Measurements from ENCODE around the gene PARP8.
"Not testable (repeated sequence)": the region's sequence is repeated elsewhere in the genome, so short reads cannot be mapped to it uniquely, and the experiment has no call there.

The PARP8 gene

DNA sequence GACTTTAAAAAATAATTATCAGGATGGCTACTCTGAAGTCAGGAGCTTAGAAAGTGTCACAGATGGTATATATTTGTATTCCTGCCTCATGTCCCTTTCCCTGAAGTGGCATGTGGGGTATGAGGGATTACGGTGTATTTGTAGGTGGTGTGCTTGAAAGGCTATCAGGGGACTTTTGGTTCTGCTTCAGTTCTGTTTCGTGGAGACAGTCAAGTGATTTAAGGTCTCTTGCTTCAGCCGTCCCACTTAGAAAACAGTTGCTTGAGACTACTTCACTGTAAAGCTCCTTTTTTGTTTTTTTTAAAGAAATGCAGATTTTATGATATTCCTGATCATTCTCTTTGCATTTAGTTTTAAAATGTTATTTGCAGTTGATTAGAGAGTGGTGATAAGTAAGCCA, 18.3 kb downstream of the PARP8 start:
- DNase-seq: no peak

DNA sequence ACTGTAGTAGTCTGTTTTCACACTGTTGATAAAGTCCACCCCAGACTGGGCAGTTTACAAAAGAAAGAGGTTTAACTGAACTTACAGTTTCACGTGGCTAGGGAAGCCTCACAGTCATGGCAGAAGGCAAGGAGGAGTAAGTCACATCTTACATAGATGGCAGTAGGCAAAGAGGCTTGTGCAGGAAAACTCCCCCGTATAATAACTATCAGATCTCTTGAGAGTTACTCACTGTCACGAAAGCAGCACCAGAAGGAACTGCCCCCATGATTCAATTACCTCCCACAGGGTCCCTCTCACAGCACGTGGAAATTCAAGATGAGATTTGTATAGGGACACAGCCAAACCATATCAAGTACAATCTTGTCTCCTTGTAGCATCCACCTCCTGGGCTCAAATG, 21.1 kb downstream of the PARP8 start:
- DNase-seq: no peak

DNA sequence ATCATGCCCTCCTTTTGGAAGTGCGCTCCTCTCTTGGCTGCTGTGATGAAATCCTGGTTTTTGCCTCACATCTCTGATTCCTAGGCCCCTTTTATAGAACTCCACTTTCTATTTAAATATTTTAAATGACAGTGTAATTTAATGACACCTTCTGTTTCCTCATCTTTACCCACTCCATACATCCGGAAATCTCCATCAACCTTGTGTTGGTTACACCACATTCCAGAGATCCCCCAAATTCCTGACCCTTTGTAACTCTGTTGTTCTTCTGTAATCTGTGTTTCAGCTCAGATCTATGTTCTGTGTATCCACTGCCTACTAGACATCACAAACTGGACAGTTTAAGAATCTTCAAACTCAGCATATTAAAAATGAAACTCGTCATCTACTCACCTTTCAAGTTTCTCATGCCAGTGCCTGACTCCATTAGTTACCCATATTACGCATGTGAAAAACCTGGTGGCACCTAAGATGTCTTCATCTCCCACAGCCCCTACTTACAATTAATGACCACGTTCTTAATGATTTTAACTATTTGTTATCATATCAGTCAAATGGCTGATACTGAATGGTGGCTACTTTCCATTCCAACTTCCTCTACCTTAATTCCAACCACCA, 25.1 kb downstream of the PARP8 start:
- DNase-seq: no peak

DNA sequence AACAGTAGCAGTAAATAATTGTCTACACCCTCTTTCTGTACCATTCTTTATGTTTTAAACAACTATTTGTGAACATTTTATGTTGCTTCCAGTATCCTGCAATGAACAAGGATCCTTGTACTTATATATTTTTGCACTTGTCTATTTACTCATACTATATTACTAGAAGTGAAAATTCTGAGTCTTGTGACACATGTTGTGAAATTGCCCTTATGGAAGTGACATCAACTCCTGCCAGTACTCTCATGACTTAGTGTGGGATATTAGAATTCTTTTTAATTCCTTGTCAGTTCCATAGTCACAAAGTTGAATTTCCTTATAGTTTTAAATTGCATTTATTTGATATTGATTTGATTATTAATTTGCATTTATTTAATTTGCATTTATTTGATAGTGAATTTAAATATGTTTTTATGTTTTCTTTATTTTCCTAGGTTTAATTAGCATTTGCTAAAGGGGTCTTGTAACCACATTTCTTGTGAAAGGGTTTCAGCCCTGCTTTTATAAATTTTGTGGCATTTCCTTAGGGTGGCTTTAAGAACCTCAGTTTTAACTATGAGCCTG, 27.7 kb downstream of the PARP8 start:
- DNase-seq: no peak

DNA sequence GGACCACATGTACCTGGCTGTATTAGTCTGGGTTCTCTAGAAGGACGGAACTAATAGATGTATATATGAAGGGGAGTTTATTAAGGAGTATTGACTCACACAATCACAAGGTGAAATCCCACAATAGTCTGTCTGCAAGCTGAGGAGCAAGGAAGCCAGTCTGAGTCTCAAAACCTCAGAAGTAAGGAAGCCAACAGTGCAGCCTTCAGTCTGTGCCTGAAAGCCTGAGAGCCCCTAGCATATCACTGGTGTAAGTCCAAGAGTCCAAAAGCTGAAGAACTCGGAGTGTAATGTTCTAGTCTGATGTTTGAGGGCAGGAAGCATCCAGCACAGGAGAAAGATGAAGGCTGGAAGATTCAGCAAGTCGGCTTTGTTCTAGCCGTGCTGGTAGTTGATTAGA, 28.2 kb downstream of the PARP8 start:
- not testable (repeated sequence) for DNase-seq

DNA sequence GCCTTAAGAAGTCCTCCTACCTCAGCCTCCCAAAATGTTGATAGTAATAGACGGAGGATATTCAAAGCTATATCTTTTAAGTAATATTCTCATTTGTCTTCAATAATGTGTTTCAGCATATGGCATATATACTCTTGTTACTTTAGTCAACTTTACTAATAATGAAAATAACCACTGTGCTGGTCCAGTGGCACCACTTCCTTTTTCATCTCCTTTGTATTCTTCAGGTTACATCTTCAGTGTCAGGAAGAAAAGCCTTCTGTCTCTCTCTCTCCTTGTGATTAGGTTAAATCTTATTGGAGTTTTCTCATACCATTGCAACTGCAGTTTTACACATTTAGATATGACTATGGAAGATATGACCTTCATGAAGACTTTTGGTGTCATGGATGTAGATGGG, 31.3 kb downstream of the PARP8 start:
- no peak for DNase-seq

DNA sequence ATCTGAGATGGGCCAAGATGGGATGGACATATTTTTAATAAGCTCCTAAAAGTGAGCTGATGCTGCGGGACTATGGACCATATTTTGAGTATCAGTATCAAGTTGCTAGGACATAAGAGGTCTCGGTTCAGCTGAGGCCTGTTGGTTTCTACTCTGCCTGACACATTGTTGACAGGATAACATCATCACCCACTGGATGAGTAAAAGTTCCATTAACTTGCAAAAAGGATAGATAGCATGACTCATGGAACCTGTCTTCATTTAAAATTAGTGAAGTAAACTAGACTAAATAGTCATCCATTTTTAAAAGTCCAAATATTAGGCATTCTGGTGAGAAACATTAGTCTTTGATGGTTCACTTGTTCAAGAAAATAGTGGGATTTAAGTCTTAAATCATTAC, 33.3 kb downstream of the PARP8 start:
- peak; percentile 35 for DNase-seq

DNA sequence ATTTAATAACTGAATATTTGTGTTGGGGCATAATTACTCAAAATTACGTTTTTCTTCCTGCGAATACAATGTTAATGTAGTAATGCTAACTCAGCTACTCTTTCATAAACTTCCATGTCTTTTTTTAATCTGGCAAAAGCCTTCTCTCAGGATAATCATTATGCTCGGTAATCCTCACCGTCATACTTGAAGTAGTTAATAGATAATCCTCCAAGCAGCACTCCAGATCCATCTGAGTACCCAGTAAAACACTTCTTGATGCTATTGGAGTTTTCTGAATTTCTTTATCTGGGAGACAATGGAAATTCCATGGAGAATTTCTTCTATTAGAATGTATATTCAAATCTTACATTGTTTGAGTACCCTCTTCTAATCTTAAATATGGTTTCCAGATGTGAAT, 34.3 kb downstream of the PARP8 start:
- DNase-seq: no peak

DNA sequence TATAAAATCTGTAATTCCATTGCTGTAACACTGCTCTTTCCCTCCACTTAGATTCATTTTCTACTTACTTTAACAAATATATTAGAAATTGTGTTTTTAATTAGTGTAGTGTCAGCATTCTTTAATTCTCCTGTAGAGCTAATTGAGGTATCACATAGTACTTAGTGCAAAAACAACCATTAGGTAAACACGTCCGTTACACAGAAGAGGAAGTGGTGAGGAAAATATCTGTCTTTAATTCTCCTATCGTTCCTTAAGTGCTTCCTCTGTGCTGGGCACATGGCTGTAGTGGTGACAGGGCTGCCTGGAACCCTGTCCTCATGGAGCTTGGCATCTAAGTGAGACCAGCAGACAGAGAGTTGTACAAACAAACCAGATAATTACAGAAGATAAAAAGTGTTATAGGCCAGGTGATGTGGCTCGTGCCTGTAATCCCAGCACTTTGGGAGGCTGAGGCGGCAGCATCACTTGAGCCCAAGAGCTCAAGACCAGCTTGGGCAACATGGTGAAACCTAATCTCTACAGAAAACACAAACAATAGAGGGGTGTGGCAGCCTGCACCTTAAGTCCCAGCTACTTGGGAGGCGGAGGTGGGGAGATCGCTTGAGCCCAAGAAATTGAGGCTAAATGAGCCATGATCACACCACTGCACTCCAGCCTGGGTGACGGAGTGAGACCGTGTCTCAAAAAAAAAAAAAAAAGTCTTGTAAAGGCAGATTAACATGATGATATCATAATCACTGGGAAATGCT, 36.4 kb downstream of the PARP8 start:
- peak; percentile 67 for DNase-seq

DNA sequence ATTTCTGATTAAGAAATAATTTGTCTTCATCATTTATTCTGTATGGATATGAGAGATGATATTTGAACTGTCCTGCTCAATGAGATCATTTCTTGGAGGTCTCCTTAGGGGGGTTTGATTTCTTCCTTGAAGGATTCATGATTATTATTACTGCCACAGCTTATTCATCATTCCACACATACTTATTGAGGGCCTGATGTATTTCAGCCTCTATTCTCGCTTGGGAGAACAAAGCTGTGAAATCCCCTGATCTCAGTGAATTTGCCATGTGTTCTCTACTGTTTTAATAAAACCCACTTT, 36.9 kb downstream of the PARP8 start:
- no peak for DNase-seq

DNA sequence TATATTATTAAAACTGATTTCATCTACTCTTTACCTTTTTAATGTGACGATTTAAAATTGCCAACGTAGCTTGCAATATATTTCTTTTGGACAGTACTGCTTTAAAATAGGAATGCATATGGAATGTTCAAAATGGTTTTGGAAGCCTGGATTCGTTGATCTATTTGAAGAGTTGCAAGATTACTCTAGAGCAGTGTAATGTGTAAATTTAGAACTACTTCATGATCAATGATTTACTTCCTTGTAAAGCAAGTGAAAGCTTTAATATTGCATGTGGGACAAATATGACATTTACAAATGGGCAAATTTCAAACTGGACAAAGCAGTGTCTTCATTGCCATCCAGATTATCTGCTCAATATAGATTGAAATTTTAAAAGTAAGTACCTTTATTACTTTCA, 38.3 kb downstream of the PARP8 start:
- DNase-seq: no peak

DNA sequence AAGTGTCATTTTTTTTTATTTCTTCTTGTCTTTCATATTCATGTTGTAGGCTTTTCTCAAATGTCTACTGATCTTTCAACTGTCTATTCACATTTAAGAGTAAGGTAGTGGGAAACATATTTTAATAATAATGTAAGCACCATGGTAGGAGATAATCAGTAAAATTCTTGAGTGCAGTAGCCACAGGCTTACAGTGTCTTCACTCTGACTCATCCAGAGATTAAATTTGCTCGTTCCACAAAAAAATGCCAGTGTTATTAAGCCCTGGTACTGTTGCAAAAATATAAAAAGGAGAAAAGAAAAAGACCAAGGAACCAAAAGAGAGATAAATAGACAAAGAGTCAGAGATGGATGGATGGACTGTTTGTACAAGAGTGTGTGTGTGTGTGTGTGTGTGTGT, 43.0 kb downstream of the PARP8 start:
- peak; percentile 29 for DNase-seq

DNA sequence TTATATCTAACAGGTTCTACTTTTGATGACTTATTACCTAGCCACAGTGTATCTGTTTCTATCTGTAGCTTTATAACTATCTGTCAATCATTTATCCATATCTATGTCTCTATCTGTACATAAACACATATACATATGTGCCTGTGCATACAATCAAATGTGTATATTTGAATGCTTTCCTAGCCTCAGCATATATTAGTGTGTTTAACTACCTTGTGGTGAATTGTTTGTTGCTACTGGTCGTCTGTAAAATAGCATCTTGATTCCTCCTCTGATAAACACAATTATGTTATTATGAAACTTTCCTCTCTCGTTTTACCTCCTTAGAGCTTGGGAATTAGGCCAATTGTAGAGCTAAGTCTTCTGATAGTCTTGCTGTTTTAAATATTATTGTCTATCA, 44.4 kb downstream of the PARP8 start:
- DNase-seq: no peak

DNA sequence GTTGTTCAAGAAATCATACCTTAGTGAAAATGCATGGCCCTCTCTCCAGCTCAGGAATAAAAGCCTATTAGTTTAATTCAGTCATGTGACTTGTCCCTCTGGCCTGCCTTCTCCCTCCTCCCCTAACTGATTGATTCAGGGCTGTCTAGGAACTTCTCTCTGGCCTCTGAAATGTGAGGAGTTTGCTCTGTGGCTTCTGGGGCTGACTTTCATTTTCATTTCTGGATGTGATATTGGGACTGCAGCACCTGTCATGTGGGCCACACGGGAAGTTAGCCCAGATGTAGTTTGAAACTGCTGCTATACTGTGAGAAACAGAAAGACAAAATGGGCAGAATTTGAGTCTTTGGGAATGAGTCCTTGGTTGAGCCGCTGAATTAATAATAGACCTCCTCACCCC, 44.8 kb downstream of the PARP8 start:
- DNase-seq: peak; percentile 95

DNA sequence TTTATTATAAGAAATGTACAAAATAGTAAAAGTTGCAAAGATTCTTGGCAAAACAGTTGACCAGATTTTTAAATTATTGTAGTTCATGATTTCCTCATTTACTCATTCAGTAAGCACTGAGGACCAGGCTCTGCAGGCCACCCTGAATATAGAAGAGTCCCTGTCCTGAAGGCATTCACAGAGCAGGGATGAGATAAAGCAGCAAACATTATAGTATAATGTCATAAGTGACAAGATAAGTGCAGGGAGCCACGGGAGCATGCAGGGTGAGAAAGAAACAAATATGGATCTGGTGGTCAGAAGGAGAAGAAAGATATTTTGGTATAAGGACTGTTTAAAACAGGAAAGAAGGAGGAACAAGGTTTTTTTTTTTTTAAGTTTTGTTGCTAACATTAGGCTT, 46.0 kb downstream of the PARP8 start:
- peak; percentile 68 for DNase-seq

DNA sequence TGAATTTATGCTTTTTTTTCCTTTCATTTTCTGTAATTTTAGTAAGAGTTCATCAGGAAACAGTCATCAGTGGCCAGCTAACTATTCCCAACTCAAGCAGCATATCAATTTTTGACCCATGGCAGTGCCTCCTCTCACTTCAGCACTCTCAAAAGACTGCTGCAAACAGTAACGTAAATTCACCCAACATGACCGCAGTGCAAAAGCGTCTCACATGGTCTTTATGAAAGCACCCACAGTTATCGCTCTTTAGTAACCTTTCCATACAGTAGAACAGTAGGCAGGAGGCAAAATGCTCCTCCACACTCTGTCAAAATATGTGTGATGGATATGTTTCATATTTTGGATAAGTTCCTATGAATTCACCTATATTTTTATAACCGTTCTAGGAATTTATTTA, 48.6 kb downstream of the PARP8 start:
- peak; percentile 41 for DNase-seq

DNA sequence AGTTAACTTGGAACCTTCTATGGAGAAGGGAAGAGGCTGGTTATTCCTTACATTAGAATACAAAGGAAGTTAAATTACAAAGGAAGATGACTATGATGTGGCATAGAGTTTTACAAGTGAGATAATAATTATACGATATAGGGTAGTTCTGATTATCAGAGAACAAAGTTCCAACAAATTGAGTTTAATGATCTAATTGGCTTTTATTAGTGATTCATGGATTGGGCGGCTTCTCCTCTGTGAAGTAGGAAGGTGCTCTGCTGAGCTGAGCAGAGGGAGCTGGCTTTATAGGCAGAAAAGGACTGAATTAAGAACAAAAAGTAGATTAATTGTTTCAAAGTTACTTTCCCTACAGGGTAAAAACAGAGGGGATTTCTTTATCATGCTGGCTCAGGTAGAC, 49.7 kb downstream of the PARP8 start:
- DNase-seq: no peak

DNA sequence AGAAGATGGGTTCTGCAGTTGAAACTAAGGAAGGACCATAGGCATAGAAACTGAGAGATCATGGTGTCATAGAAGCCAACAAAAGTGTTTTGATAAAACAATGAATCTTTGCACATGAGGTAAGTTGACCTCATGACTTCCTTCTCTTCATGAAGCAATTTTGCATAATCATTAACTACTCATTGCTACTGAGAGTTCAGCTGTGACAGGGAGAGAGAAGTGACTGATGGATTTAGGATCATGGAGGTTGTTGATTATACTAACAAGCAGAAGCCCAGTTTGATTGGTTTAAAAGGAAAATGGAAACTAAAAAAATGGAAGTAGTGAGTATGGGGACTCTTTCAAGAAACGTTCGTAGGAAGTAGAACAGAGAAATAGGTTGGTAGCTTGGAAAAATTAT, 51.2 kb downstream of the PARP8 start:
- DNase-seq: peak; percentile 22

DNA sequence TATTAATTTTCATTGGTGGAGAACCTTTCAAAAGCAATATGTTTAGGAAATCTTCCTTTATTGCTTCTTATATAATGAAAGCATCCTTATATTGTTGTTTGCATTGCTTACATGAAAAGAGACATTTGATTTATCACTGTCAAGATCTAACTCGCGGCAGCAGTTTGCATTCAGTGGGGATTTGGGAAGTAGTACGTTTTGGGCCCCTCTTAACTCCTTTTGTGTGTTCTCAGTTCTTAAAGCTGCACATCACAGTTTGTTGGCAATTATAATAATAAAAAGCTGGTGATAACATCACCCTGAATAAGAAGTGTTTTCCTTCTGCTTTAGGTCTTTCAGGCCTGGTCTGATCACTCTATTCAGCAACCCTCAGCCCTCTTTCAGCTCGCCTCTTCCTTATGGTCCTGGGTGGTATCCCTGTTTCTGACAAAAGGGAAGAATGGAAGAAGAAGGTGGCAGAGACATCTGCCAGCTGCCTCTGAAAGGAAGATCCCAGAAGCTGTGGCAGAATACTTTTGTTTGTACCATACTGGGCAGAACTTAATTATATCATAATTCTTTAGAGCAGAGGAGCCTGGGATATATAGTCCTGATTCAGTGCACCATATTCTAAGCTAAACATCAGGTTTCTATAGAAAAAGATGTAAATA, 53.7 kb downstream of the PARP8 start:
- no peak for DNase-seq

DNA sequence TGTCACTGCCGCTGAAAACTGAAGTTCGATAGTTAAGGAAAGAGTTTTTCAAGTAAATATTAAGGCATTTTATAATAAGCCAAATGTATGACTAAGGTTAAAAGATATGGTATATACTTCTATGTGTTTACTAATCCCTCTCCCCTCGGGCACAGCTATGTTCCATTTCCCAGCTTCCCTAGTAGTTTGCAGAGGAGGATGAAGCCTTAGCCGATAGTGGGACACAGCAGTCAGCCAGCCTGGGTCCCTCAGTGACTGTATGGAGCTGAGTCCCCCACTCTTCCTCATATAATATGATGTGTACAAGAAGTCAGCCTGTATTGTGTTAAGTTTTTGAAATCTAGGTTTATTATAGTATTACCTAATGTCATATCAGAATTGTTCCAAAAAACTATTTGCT, 55.8 kb downstream of the PARP8 start:
- no peak for DNase-seq

DNA sequence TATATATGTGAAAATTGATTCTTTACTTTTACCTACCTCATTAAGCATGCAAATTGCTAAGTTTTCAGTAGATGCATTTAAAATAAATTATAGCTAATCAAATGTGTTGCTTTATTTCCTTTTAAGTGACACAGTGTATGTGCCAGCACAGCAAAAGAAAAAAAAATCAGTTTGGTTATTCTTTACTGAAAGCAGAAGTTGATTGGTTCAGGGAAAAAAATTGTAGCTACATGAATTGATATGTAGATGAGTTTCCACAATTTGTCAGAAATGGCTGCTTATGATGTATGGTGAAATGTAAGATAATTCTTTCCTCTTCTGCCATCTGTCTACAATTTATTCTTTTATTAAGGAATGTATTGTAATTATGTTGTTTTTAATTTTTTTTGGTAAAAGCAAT, 57.8 kb downstream of the PARP8 start:
- peak; percentile 23 for DNase-seq

DNA sequence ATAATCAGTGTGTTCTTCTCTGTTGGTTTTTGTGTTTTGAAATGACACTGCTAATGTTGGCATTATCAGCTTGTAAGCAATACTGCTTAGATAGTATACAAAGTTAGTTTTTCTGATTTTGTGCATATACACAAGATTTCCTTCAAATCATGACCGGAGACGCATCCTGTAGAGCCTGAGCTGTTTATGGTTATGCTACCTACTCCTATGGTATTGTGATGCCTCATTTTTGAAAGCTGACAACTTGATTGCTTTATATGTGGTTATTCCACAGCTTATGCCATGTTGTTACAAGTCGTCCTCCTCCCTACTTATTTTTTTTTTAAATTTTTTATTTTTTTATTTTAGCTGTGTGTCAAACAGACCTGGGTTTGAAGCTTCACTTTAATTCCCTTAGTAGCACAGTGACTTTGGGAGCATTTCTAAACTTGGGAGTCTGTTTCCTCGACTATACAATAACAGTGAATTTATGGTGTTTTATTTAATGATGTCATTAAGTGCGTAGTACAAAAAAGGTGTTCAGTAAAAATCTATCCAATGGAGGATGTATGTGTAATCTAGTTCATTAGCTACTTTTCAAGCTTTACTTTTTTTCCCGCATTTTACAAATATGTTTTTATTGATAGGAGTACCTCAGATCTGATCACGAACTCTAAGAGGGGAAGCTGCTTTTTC, 59.5 kb downstream of the PARP8 start:
- no peak for DNase-seq

DNA sequence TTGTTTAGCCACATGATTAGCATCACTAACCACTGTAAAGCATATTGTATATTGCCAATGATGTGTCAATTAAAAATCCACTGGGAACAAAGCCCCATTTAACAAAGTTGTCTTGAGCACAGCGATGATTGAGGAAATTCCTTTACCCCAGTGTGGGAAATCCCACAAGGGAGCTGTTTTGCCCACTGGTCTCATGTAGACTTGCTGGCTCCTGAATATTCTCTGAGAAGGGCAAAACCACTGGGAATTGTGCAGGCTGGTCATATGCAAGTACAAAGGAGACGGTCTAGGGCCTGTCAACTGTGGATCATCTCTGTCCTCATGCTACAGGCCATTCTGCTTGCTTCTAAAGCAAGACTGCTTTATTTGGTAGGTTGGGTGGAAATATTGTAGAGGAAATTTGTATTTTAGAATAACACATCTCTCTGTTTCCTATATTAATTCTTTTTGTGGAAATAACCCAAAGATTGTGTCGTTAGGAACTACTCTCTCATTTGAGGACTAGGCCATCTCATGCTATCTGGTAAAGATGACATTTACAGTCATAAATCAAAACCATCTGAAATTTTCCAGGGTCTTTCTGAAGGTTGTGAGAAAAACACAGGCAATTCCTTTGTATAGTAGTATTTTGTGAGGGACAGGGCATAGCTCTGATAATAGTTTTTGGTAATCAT, 60.2 kb downstream of the PARP8 start:
- no peak for DNase-seq
